ENCODE data around the gene C11orf52.
A peak's percentile ranks its signal among the peaks of the same experiment; 100 is the strongest.

Gene C11orf52

DNA sequence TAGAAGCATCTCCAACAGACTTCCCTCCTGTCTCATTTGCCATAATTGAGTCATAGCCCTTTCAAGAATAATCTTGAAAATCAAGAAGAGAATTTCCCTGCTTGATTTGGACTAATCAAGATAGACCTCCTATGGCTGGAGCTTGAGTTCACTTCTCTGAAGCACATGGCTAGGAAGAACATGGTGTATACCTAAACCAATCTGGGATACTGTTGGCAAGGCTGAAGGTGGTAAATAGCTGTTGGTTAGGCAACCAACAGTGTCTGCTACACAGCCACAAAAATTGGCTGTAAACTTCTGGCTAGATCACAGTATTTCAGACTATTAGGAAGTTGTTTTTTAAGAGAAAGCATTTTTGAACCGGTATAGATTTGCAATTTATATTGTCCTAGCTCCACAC lies 12.0 kb upstream of the C11orf52 start:
- ATAC-seq (replicated peaks) (no peak), DNase-seq (no peak)
- H3K9me3 Mint-ChIP-seq: peaks cover 3 to 4% of the 10 kb centered on the region in 2 donors
- H3K27ac Mint-ChIP-seq: no peak overlapping the region
- no peaks in the 10 kb centered on the region for H3K4me1 Mint-ChIP-seq
- H3K4me3 Mint-ChIP-seq: no peak overlapping the region
- peaks cover 2 to 7% of the 10 kb centered on the region in 2 donors for H3K36me3 Mint-ChIP-seq
- H3K27me3 Mint-ChIP-seq: peaks cover 38 to 43% of the 10 kb centered on the region in 2 donors

DNA sequence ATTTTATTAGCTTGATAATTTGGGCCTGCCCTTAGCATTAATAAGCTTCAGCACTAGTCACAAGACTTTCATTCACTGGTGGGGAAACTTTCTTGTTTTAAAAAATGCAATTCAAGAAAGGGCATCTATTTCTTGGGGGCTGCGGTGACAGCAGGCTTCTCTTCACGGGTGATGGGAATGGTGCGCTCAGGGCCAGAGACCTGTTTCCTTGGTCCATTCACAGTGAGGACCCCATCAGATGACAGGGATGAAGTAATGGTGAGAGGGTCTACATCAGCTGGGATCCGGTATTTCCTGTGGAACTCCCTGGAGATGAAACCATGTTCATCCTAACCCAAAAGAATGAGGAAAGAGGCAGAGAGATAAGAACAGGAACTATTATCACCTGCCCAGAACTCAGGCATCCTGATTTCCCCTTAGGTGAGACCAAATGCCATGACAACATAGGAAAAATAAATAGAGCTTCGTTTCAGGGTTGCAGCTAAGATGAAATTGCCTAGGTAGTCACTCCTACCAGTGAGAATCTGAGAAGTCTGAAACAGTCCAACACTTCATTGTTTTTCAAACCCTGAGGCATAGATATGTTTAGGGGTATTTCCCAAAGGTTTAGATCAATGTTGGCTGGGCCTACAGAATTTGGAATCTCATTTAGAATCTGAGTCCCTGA lies 9.9 kb upstream of the C11orf52 start:
- Mint-ChIP-seq H3K36me3 (peaks cover 2 to 7% of the 10 kb centered on the region in 2 donors), H3K27ac (no peak overlapping the region), H3K9me3 (peaks cover 3 to 4% of the 10 kb centered on the region in 2 donors), H3K4me3 (no peak overlapping the region), H3K27me3 (peaks cover 42 to 52% of the 10 kb centered on the region in 2 donors), H3K4me1 (no peaks in the 10 kb centered on the region)
- ATAC-seq (replicated peaks) (no peak), DNase-seq (no peak)

DNA sequence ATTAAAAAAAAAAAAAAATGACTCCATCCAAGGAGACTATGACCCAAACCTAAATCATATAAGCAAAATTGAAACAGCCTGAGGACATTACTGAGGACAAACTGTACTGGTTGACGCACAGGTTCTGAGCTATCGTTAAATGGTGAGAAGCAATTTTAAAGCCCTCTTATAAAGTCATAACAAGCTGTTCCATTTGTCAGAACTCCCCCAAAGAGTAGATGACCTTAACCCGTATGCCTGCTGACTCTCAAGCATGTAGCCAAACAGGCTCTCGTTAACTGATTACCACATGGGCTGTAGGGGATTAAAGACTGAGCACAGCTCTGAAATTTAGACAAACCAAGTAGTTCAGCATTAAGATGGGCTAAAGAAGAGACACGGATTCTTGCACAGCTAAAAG lies 9.3 kb upstream of the C11orf52 start:
- no peak for ATAC-seq (replicated peaks)
- no peak for DNase-seq
- Mint-ChIP-seq H3K36me3 (peaks cover 2 to 7% of the 10 kb centered on the region in 2 donors), H3K9me3 (peaks cover 3 to 4% of the 10 kb centered on the region in 2 donors), H3K27ac (no peak overlapping the region), H3K27me3 (peaks cover 46 to 58% of the 10 kb centered on the region in 2 donors), H3K4me3 (no peak overlapping the region), H3K4me1 (no peaks in the 10 kb centered on the region)

DNA sequence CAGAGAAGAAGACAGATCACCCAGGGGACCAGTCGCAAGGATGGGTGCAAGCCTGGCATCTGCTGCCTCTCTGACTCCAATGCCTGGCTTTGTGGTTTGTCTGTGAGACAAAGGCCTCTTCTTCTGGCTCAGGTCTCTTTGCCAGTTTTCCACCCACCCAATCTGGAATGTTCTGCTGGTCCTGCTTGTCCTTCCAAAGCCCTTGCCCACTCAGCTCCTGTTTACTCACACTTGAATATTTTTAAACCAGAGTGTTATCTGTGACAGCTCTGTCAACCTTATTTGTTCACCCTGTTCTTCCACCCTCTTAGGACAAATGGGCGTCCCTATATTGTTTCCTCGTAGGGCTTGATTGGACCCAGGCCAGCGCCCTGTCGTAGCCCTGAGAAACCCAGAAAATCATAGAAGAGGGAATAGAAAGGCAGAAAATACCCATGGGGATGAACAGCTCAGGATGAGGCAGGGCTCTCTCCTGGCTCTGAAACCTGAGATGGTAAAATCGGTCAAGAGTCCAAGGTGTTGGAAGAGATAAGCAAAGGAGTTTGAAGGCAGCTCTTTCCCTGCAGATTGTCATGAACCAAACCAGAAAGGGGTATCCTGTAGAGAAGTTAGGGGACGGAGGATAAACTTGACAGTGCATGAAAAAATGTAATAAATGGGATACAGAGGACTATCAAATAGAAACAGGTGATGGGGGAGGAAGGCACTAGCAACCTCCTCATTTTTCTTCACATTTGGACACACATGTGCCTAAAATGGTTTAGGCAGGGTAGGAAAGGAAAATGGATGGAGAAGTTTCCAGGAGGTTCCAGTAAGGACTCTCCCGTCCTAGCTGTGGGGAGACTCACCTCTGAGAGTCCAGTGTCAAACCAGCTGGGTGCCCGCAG lies 7.8 kb upstream of the C11orf52 start:
- Mint-ChIP-seq H3K9me3 (no peaks in the 10 kb centered on the region), H3K4me3 (no peak overlapping the region), H3K36me3 (no peaks in the 10 kb centered on the region), H3K27me3 (peaks cover 54 to 67% of the 10 kb centered on the region in 2 donors), H3K27ac (no peak overlapping the region), H3K4me1 (no peaks in the 10 kb centered on the region)
- no peak for ATAC-seq (replicated peaks)
- DNase-seq: no peak

DNA sequence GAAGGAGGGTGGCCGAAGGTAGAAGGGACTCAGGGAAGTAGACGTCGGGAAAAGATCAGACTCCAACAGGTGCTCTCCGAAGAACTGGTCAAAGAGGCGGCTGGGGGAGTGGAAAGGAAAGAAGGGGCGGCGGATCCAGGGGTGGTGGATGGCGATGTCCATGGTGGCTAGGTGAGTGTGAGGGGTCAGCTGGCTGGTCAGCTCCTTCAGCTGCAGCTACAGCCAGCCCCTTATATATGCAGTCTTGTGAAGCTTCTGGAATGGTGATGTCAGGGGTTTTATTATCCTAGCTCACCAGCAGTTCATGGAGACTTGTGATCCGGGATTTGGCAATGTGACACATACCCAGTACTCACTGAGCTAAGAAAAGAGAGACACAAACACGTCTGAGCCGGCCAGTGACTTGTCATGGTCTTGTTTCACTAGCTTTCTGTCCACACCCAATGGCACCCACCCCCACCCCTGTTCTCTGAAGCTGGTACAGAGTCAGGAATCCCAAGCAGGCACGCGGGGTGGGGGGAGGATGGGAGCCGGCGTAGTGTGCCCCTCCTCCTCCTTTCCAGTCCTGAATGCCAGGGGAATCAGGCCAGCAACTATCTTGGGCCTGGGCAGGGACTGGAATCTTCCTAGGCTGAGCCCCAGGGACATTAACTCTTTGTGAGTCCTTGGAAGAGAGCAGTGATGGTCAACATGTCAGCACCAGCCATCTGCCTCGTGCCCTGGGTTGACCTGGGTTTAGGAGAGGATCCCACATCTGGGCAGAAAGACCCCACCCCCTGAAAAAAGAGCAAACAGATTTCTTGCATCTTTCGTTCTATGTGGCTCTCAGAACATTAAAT lies 6.9 kb upstream of the C11orf52 start, which contains the start of gene CRYAB:
CRYAB (minus strand) TSS at position 208 of the 839 bp plus-strand sequence; CDS start at position 162, 46 bp downstream.
- peaks cover 60 to 76% of the 10 kb centered on the region in 2 donors for H3K27me3 Mint-ChIP-seq
- H3K36me3 Mint-ChIP-seq: no peaks in the 10 kb centered on the region
- H3K4me3 Mint-ChIP-seq: no peak within 1 kb of the TSS
- no peak within 1 kb of the TSS for H3K27ac Mint-ChIP-seq
- DNase-seq (no peak), ATAC-seq (replicated peaks) (no peak)
- H3K9me3 Mint-ChIP-seq: no peaks in the 10 kb centered on the region
- H3K4me1 Mint-ChIP-seq: no peaks in the 10 kb centered on the region

DNA sequence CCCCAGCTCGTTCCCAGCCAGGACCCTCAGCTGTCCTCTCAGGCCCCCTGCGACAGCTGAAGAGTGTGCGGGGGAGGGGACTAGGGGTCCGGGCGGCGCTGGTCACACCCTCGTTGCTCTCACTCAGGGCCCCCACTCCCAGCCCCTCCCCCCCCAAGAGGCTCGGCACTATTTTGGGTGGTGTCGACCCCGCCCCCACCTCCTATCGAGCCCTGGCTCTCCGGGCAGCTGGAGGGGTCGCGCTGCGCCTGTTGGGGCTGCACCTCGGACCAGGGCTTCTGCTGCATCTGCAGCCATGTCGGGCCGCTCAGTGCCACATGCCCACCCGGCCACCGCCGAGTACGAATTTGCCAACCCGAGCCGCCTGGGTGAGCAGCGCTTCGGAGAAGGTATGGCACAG lies 6.2 kb upstream of the C11orf52 start, which contains the start of gene HSPB2:
HSPB2 (plus strand) TSS at position 200 of the 400 bp plus-strand sequence; CDS start at position 296, 96 bp downstream.
- no peak within 1 kb of the TSS for H3K4me3 Mint-ChIP-seq
- H3K27ac Mint-ChIP-seq: no peak within 1 kb of the TSS
- H3K27me3 Mint-ChIP-seq: peaks cover 61 to 77% of the 10 kb centered on the region in 2 donors
- no peaks in the 10 kb centered on the region for H3K4me1 Mint-ChIP-seq
- no peaks in the 10 kb centered on the region for H3K36me3 Mint-ChIP-seq
- ATAC-seq (replicated peaks): no peak
- no peaks in the 10 kb centered on the region for H3K9me3 Mint-ChIP-seq
- no peak for DNase-seq

DNA sequence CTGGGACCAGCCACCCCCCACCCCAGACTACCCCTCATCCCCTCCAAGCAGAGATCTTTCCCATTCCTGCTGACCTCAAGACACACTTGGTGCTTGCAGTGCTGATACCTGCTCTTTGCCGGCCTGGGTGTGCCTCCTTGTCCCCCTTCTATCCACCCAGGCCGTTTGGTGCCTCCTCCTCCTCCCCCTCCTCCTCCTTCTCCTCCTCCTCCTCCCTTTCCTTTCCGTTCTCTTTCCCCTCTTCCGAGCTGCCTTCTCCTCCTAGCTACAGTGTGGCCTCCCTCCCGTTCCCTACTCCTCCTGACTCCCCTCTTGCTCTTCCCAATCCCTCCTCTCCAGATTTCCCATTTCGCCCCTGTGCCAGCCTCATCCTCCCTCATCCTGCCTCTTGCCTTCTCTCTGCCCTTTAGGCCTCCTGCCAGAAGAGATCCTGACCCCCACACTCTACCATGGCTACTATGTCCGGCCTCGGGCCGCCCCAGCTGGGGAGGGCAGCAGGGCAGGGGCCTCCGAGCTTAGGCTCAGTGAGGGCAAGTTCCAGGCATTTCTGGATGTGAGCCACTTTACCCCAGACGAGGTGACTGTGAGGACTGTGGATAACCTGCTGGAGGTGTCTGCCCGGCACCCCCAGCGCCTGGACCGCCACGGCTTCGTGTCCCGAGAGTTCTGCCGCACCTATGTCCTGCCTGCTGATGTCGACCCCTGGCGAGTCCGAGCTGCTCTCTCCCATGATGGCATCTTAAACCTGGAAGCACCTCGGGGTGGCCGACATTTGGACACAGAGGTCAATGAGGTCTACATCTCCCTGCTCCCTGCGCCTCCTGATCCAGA lies 5.5 kb upstream of the C11orf52 start:
- H3K27ac Mint-ChIP-seq: no peak overlapping the region
- peaks cover 61 to 71% of the 10 kb centered on the region in 2 donors for H3K27me3 Mint-ChIP-seq
- no peaks in the 10 kb centered on the region for H3K9me3 Mint-ChIP-seq
- no peaks in the 10 kb centered on the region for H3K4me1 Mint-ChIP-seq
- no peaks in the 10 kb centered on the region for H3K36me3 Mint-ChIP-seq
- no peak for DNase-seq
- no peak for ATAC-seq (replicated peaks)
- no peak overlapping the region for H3K4me3 Mint-ChIP-seq

DNA sequence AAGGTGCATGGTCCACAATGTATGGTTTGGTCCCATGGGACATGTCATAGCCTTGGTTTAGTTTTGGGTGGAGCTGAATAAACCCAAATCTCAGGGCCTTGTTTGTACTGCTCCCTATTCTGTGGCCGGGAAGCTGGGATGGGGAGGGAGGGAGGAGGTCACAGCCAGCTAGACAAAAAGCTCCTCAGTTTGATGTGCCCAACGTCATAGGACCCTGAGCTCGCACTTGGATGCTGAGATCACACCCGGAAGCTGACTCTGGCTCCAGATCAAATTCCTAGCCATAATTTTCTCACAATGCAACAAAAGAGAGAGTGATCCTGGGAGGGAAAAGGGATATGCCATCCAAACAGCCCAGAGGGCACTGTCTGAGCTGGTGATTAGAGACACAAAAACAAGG lies 4.7 kb upstream of the C11orf52 start:
- DNase-seq: no peak
- H3K36me3 Mint-ChIP-seq: no peaks in the 10 kb centered on the region
- no peak overlapping the region for H3K27ac Mint-ChIP-seq
- H3K4me3 Mint-ChIP-seq: no peak overlapping the region
- peaks cover 61 to 69% of the 10 kb centered on the region in 2 donors for H3K27me3 Mint-ChIP-seq
- no peaks in the 10 kb centered on the region for H3K4me1 Mint-ChIP-seq
- no peaks in the 10 kb centered on the region for H3K9me3 Mint-ChIP-seq
- no peak for ATAC-seq (replicated peaks)

DNA sequence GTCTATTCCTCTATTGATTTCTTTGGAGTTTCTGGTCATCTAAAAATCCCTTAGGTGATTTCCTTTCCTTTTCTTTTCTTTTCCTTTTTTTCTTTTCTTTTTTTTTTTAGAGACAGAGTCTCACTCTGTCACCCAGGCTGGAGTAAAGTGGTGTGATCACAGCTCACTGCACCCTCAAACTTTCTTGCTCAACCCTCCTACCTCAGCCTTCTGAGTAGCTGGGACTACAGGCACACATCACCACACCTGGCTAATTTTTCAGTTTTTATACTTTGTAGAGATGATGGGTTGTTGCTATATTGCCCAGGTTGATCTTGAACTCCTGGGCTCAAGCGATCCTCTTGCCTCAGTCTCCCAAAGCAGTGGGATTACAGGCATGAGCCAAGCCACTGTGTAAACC lies 1.9 kb upstream of the C11orf52 start:
- peaks cover 52 to 70% of the 10 kb centered on the region in 2 donors for H3K27me3 Mint-ChIP-seq

DNA sequence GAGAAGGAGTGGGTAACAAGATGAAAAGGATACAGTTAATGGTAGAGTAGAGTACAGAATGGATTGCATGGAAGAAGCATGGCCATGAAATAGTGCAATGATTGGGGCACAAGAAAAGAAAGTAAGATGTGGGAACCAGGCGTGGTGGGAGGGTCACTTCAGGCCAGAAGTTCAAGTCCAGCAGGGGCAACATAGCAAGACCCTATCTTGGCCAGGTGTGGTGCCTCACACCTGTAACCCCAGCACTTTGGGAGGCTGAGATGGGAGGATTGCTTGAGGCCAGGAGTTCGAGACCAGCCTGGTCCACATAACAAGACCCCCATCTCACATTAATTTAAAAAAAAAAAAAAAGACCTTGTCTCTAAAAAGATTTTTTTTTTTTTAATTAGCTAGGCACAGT lies 1.4 kb upstream of the C11orf52 start:
- Mint-ChIP-seq H3K27me3 (peaks cover 46 to 65% of the 10 kb centered on the region in 2 donors), H3K4me1 (no peaks in the 10 kb centered on the region), H3K9me3 (no peaks in the 10 kb centered on the region), H3K27ac (no peak overlapping the region), H3K36me3 (no peaks in the 10 kb centered on the region), H3K4me3 (no peak overlapping the region)
- no peak for DNase-seq
- no peak for ATAC-seq (replicated peaks)

More for the DNA sequence above, 1.9 kb upstream of the C11orf52 start:
- ATAC-seq (replicated peaks): no peak
- Mint-ChIP-seq H3K4me3 (no peak overlapping the region), H3K36me3 (no peaks in the 10 kb centered on the region), H3K4me1 (no peaks in the 10 kb centered on the region), H3K9me3 (no peaks in the 10 kb centered on the region), H3K27ac (peak overlapping the region; percentile 6)
- no peak for DNase-seq

DNA sequence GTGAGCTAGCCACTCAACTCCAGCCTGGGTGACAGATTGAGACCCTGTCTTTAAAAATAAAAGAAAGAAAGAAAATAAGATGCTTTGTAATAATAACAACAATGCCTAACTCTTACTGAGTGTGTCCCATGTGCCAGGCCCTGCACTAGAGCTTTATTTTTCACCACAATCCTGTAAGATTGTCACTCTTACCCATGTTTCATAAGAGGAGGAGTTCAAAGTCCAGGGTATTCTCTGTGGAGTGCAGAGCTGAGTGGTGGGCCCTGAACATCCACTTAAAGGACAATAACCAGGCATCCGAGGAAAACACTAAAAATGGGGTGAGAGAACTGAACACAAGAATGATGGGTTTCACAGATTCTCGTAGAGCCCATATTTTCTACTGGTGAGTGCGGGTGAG lies 925 bp upstream of the C11orf52 start:
- no peak for DNase-seq
- H3K9me3 Mint-ChIP-seq: no peaks in the 10 kb centered on the region
- H3K36me3 Mint-ChIP-seq: no peaks in the 10 kb centered on the region
- peaks cover 45 to 60% of the 10 kb centered on the region in 2 donors for H3K27me3 Mint-ChIP-seq
- ATAC-seq (replicated peaks): no peak
- H3K27ac Mint-ChIP-seq: no peak overlapping the region
- H3K4me3 Mint-ChIP-seq: no peak overlapping the region
- H3K4me1 Mint-ChIP-seq: no peaks in the 10 kb centered on the region

DNA sequence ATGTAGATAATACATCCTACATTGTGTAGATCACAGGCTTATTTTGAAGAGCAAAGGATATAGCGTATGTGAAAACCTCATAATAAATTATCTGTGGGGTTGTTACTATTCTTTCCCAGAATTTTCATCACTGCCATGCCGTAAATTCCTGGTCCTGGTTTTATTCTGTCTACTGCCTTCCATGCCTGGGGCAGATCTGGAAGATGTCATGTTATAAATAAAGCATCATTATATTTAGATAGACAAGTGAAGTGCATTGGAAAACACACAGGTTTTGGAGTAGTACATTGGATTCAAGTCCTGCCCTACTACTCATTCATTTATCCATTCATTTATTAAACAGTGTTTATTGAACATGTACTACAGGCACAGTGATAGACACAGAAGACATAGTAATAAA lies 2.2 kb downstream of the C11orf52 start:
- H3K4me1 Mint-ChIP-seq: peaks cover 2 to 3% of the 10 kb centered on the region in 2 donors
- H3K27me3 Mint-ChIP-seq: peaks cover 30 to 42% of the 10 kb centered on the region in 2 donors

DNA sequence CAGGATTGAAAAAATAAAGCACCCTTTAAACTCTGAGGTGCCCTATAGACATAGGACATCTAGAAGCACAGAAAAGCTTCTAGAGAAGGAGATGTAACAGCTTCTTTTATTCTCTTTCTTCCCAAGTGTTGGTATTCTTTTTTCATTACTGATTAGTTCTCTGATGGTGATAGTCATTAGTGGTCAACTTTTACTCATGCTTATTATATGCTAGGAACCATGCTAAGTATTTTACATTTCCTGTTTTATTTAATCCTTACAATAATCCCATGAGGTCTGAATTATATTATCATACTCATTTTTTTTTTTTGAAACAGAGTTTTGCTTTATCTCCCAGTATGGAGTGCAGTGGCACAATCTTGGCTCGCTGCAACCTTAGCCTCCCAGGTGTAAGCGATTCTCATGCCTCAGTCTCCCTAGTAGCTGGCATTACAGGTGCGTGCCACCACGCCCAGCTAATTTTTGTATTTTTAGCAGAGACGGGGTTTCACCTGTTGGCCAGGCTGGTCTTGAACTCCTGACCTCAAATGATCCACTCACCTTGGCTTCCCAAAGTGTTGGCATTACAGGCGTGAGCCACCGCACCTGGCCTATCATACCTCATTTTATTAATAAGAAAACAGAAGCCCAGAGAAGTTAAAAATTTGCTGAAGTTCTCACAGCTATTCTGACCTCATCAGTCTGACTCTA lies 3.0 kb downstream of the C11orf52 start:
- H3K4me1 Mint-ChIP-seq: peaks cover 5 to 6% of the 10 kb centered on the region in 2 donors
- ATAC-seq (replicated peaks) (no peak), DNase-seq (no peak)
- no peak overlapping the region for H3K4me3 Mint-ChIP-seq
- no peaks in the 10 kb centered on the region for H3K36me3 Mint-ChIP-seq
- peaks cover 25 to 35% of the 10 kb centered on the region in 2 donors for H3K27me3 Mint-ChIP-seq
- H3K9me3 Mint-ChIP-seq: peaks cover 0 to 2% of the 10 kb centered on the region in 2 donors
- H3K27ac Mint-ChIP-seq: peak overlapping the region; percentile 69

More for the DNA sequence above, 2.2 kb downstream of the C11orf52 start:
- H3K36me3 Mint-ChIP-seq: no peaks in the 10 kb centered on the region
- no peak overlapping the region for H3K4me3 Mint-ChIP-seq
- peaks cover 0 to 2% of the 10 kb centered on the region in 2 donors for H3K9me3 Mint-ChIP-seq
- ATAC-seq (replicated peaks): no peak
- H3K27ac Mint-ChIP-seq: no peak overlapping the region
- DNase-seq: no peak

Data from stimulated activated naive B cell treated with anti-CD40 and anti-IgM and Interleukin-4, amounts not matched to agents 10 μg/mL and 1 μg/mL and 100 μg/mL, for 72 hours (primary cell).